GM23338 (cell line): ENCODE results near the gene NAB2. TPM values are rescaled to one million over a fixed set of nuclear protein-coding genes. Genes with fewer than 3 reads are reported as not detected.

Experiments
- ATAC-seq: fragments of 200-7000 bp; cut with Tn5 transposase; 3 replicates; pipeline ENCODE4 v1.9.1; 2020
- DNase-seq: peaks from one replicate; pipeline ENCODE4 v3.0.0-alpha.2; 2015; ENCODE audit warnings: low spot score
- H2AFZ ChIP-seq: fragments of 200-600 bp; sonication (generic); 2 replicates; pipeline ENCODE4 v1.8.0; 2016; ENCODE audit warnings: antibody characterized with exemption, mild to moderate bottlenecking, moderate library complexity
- H3F3A ChIP-seq: fragments of 200-600 bp; sonication (generic); replicated peaks from 2 replicates; pipeline ENCODE4 v1.8.0; 2017; ENCODE audit warnings: antibody characterized with exemption, mixed run types, low read depth
- H3K27ac ChIP-seq: fragments of 200-600 bp; sonication (generic); 2 replicates; pipeline ENCODE4 v1.6.1; 2016; ENCODE audit warnings: low read depth
- H3K27me3 ChIP-seq: fragments of 200-600 bp; sonication (generic); 2 replicates; pipeline ENCODE4 v1.8.0; 2016; ENCODE audit warnings: mild to moderate bottlenecking, mixed run types, moderate library complexity; ENCODE audit not compliant: insufficient read depth
- H3K36me3 ChIP-seq: fragments of 200-600 bp; sonication (generic); 2 replicates; pipeline ENCODE4 v1.8.0; 2016; ENCODE audit warnings: mild to moderate bottlenecking; ENCODE audit not compliant: insufficient read depth
- H3K4me1 ChIP-seq: fragments of 200-600 bp; sonication (generic); 2 replicates; pipeline ENCODE4 v1.8.0; 2016; ENCODE audit warnings: mild to moderate bottlenecking, moderate library complexity; ENCODE audit not compliant: insufficient read depth
- H3K4me2 ChIP-seq: fragments of 200-600 bp; sonication (generic); 2 replicates; pipeline ENCODE4 v1.7.1; 2017; ENCODE audit warnings: mixed run types
- H3K4me3 ChIP-seq: fragments of 200-600 bp; sonication (generic); 2 replicates; pipeline ENCODE4 v1.6.1; 2016; ENCODE audit warnings: mixed run types
- H3K79me2 ChIP-seq: fragments of 200-600 bp; sonication (generic); replicated peaks from 2 replicates; pipeline ENCODE4 v1.8.0; 2017; ENCODE audit warnings: mild to moderate bottlenecking; ENCODE audit not compliant: insufficient read depth
- H3K9me2 ChIP-seq: fragments of 200-600 bp; sonication (generic); 2 replicates; pipeline ENCODE4 v1.8.0; 2017; ENCODE audit not compliant: insufficient read depth
- H4K20me1 ChIP-seq: fragments of 200-600 bp; sonication (generic); replicated peaks from 2 replicates; pipeline ENCODE4 v1.8.0; 2017; ENCODE audit warnings: mild to moderate bottlenecking; ENCODE audit not compliant: insufficient read depth
- H3K27ac Mint-ChIP-seq: 2 replicates; pipeline ENCODE4 v1.8.0; 2020; ENCODE audit warnings: inconsistent platforms, mild to moderate bottlenecking, moderate library complexity, mixed read lengths
- H3K27me3 Mint-ChIP-seq: 3 replicates; pipeline ENCODE4 v1.8.0; 2022; ENCODE audit warnings: low read depth, mild to moderate bottlenecking, moderate library complexity, mixed read lengths, inconsistent platforms; ENCODE audit not compliant: insufficient read depth, poor library complexity
- H3K36me3 Mint-ChIP-seq: 3 replicates; pipeline ENCODE4 v1.8.0; 2021; ENCODE audit warnings: low read depth, mild to moderate bottlenecking, inconsistent platforms, moderate library complexity, mixed read lengths
- H3K4me1 Mint-ChIP-seq: 3 replicates; pipeline ENCODE4 v1.8.0; 2020; ENCODE audit warnings: mild to moderate bottlenecking, inconsistent platforms, mixed read lengths
- H3K4me3 Mint-ChIP-seq: 3 replicates; pipeline ENCODE4 v1.8.0; 2021; ENCODE audit warnings: moderate library complexity, mild to moderate bottlenecking, inconsistent platforms, mixed read lengths
- H3K9me3 Mint-ChIP-seq: 3 replicates; pipeline ENCODE4 v1.8.0; 2020; ENCODE audit warnings: moderate library complexity, mild to moderate bottlenecking, inconsistent platforms, mixed read lengths
- CREB1 ChIP-seq: fragments of 250-450 bp; sonication (Bioruptor Pico); IDR thresholded peaks from 2 replicates; pipeline ENCODE4 v1.5.0; 2020; ENCODE audit warnings: low read depth, mild to moderate bottlenecking, moderate library complexity
- ETS1 ChIP-seq: IDR thresholded peaks from 2 replicates; pipeline ENCODE4 v1.6.1; 2016; ENCODE audit warnings: antibody characterized with exemption
- EZH2 ChIP-seq: fragments of 200-600 bp; sonication (generic); IDR thresholded peaks from one replicate; pipeline ENCODE4 v1.8.0; 2017; ENCODE audit warnings: antibody characterized with exemption, mild to moderate bottlenecking, low read depth; ENCODE audit not compliant: unreplicated experiment
- JUNB ChIP-seq: IDR thresholded peaks from one replicate; pipeline ENCODE4 v1.6.1; 2016; ENCODE audit warnings: antibody characterized with exemption; ENCODE audit not compliant: unreplicated experiment
- NANOG ChIP-seq: IDR thresholded peaks from 2 replicates; pipeline ENCODE4 v1.6.1; 2016; ENCODE audit warnings: antibody characterized with exemption, borderline replicate concordance
- POLR2AphosphoS5 ChIP-seq: IDR thresholded peaks from 2 replicates; pipeline ENCODE4 v1.6.1; 2016; ENCODE audit warnings: antibody characterized with exemption, low read depth
- REST ChIP-seq: IDR thresholded peaks from one replicate; pipeline ENCODE4 v1.6.1; 2018; ENCODE audit warnings: antibody characterized with exemption; ENCODE audit not compliant: unreplicated experiment
- STAT1 ChIP-seq: IDR thresholded peaks from one replicate; pipeline ENCODE4 v1.6.1; 2016; ENCODE audit warnings: antibody characterized with exemption; ENCODE audit not compliant: unreplicated experiment
- ZNF331 ChIP-seq: fragments of 250-450 bp; sonication (Bioruptor Pico); IDR thresholded peaks from 2 replicates; pipeline ENCODE4 v1.5.0; 2020; ENCODE audit warnings: low read depth, mild to moderate bottlenecking, moderate library complexity
- ZNF462 ChIP-seq: fragments of 250-450 bp; sonication (Bioruptor Pico); IDR thresholded peaks from 2 replicates; pipeline ENCODE4 v1.5.0; 2020; ENCODE audit warnings: mild to moderate bottlenecking, moderate library complexity
- polyA plus RNA-seq: library from polyadenylated mRNA; unstranded; fragments of >200 nt; fragmentation: Nextera tagmentation; extraction: Ambion mirVana; gene quantifications from 2 replicates; pipeline ENCODE4 v1.2.1, GENCODE V29; 2016
- total RNA-seq: library from RNA; depleted of rRNA; stranded (reverse); fragments of >200 nt; shearing (Covaris generic); gene quantifications from 2 replicates; pipeline ENCODE4 v1.2.3, GENCODE V29; 2014

The NAB2 gene
- total and polyA plus RNA-seq, 2 experiments from 2014 or later, result 6.5 to 19.8 TPM

- Histone ChIP-seq H3K4me2 (peak overlapping the region; percentile 100), H3K27me3 (no peaks in the 10 kb centered on the region), H3K27ac (peak overlapping the region; percentile 99), H3K4me3 (peak overlapping the region; percentile 77), H3F3A (peaks cover 9% of the 10 kb centered on the region; the same call in 1 of the 2 replicates), H3K4me1 (peaks cover 10% of the 10 kb centered on the region), H3K9me2 (no peaks in the 10 kb centered on the region), H3K36me3 (no peaks in the 10 kb centered on the region), H3K79me2 (peaks cover 8% of the 10 kb centered on the region; the same call in 1 of the 2 replicates), H4K20me1 (no peaks in the 10 kb centered on the region; the same call in 1 of the 2 replicates), H2AFZ (peak overlapping the region; percentile 52; the same call in 1 of the 2 replicates)
- Mint-ChIP-seq H3K36me3 (peaks cover 16% of the 10 kb centered on the region), H3K4me1 (peaks cover 30% of the 10 kb centered on the region), H3K9me3 (no peaks in the 10 kb centered on the region), H3K27me3 (peaks cover 20% of the 10 kb centered on the region), H3K4me3 (peak overlapping the region; percentile 78), H3K27ac (peak overlapping the region; percentile 88)
- DNase-seq (peak; percentile 85), ATAC-seq (peak; percentile 50)
- TF ChIP-seq POLR2AphosphoS5, result no peak
- TF ChIP-seq ZNF331, result no peak
- TF ChIP-seq JUNB, result no peak
- TF ChIP-seq REST, result no peak
- no peak for TF ChIP-seq CREB1
- no peak for TF ChIP-seq NANOG
- TF ChIP-seq STAT1, result no peak
- TF ChIP-seq ETS1, result no peak
Measured at GRCh38 chr12:57087010-57087690, 1.8 kb upstream of the NAB2 start.

- Histone ChIP-seq H3K4me1 (peaks cover 14% of the 10 kb centered on the region), H4K20me1 (no peaks in the 10 kb centered on the region; the same call in 1 of the 2 replicates), H3F3A (peaks cover 10% of the 10 kb centered on the region; the same call in 1 of the 2 replicates), H3K36me3 (no peaks in the 10 kb centered on the region), H2AFZ (peak overlapping the region; percentile 89), H3K4me3 (peak overlapping the region; percentile 77), H3K27me3 (no peaks in the 10 kb centered on the region), H3K4me2 (peak overlapping the region; percentile 100), H3K9me2 (no peaks in the 10 kb centered on the region), H3K27ac (peak overlapping the region; percentile 99), H3K79me2 (peaks cover 8% of the 10 kb centered on the region; the same call in 1 of the 2 replicates)
- Mint-ChIP-seq H3K27me3 (peaks cover 24% of the 10 kb centered on the region), H3K36me3 (peaks cover 23% of the 10 kb centered on the region), H3K4me3 (peak overlapping the region; percentile 78), H3K27ac (peak overlapping the region; percentile 99), H3K9me3 (no peaks in the 10 kb centered on the region), H3K4me1 (peaks cover 37% of the 10 kb centered on the region)
- ATAC-seq, result peak; percentile 46
- peak; percentile 92 for DNase-seq
- TF ChIP-seq EZH2 (no peak), ZNF462 (CRISPR knock-in tag) (no peak), POLR2AphosphoS5 (peak; percentile 41), JUNB (no peak)
Measured at GRCh38 chr12:57087691-57088353, 1.1 kb upstream of the NAB2 start.
